Tibial nerve (tissue), 4 donors: Measurements from ENCODE around the gene DCLRE1C. TPM values are rescaled to one million over a fixed set of nuclear protein-coding genes. Genes with fewer than 3 reads are reported as not detected.

ENCODE experiments used
- DNase-seq, 2 donors: peaks; one replicate each; pipeline ENCODE4 v3.0.0-alpha.2; 2019; ENCODE audit warnings: low spot score in 2 of 2
- H3K27ac ChIP-seq, 4 donors: fragments of 200-600 bp; sonication (generic) in 3 of 4; one replicate each; pipeline ENCODE4 v1.5.1; 2017 to 2019; ENCODE audit warnings: mild to moderate bottlenecking in 1 of 4
- H3K27me3 ChIP-seq, 2 donors: fragments of 200-600 bp; sonication (generic) in 1 of 2; one replicate each; pipeline versions ENCODE4 v1.5.1 to v1.6.0; 2017 to 2019
- H3K36me3 ChIP-seq, 3 donors: fragments of 200-600 bp; sonication (generic); one replicate each; pipeline ENCODE4 v1.5.1; 2018 to 2019
- H3K4me1 ChIP-seq, 4 donors: fragments of 200-600 bp; sonication (generic) in 3 of 4; one replicate each; pipeline ENCODE4 v1.5.1; 2017 to 2019
- H3K4me3 ChIP-seq, 4 donors: fragments of 200-600 bp; sonication (generic) in 3 of 4; one replicate each; pipeline ENCODE4 v1.5.1; 2017 to 2019; ENCODE audit warnings: mild to moderate bottlenecking in 1 of 4, moderate library complexity in 1 of 4
- H3K9me3 ChIP-seq, 4 donors: fragments of 200-600 bp; sonication (generic) in 3 of 4; one replicate each; pipeline ENCODE4 v1.5.1; 2017 to 2019
- EP300 ChIP-seq, 2 donors: sonication (generic); formaldehyde crosslinking; IDR thresholded peaks; one replicate each; pipeline ENCODE4 v1.6.1; 2017; ENCODE audit warnings: antibody characterized with exemption in 2 of 2, mild to moderate bottlenecking in 1 of 2
- POLR2A ChIP-seq, 2 donors: fragments of 450-650 bp; IDR thresholded peaks; one replicate each; pipeline ENCODE4 v1.6.1; 2017; ENCODE audit warnings: antibody characterized with exemption in 2 of 2, mild to moderate bottlenecking in 2 of 2, moderate library complexity in 2 of 2
- WGBS, 2 donors: methylation state at CpG; one replicate each; pipeline ENCODE4 v1.1.5; 2018; 5-methylcytosine and 5-hydroxymethylcytosine counted together
- total RNA-seq, 4 donors: library from RNA; depleted of rRNA; stranded (reverse); fragments of >200 nt; gene quantifications; one replicate each; pipeline ENCODE4 v1.1.0, GENCODE V29; 2016
- TF ChIP-seq, protein P1 (sequence below), 5 experiments: fragments of 200-600 bp in 3 of 5; fragments of 450-650 bp in 2 of 5; sonication (generic) in 3 of 5; IDR thresholded peaks; one replicate each; pipeline ENCODE4 v1.5.1; 2016 to 2019; ENCODE audit warnings: antibody characterized with exemption in 5 of 5, mild to moderate bottlenecking in 3 of 5, moderate library complexity in 2 of 5

Gene DCLRE1C
- total RNA-seq, 4 donors from 2014 or later = 9.6 to 28.8 (median 17.5) TPM

DNA sequence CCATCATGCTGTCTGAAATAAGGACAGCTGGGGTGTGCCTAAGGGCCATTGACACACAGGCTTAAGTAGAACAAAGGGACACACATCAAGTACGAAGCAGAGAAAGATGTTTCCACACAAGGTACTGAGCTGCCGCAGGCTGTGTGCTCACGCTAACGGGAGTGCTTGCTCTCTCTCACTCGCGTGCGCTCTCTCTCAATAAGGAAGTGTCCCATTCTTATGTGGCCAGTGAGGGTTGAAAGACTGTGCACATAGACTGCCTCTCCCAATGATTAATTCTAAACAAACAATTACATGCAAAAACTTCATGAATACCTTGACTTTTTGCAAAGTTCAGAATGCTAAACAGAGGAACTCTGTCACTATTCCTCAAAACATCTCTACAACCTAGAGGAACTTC is 29.9 kb downstream of the DCLRE1C start:
- no peak for DNase-seq
- Histone ChIP-seq H3K4me1 (no peaks in the 10 kb centered on the region), H3K36me3 (peaks cover 0 to 99% (median 14%) of the 10 kb centered on the region in 3 donors), H3K27ac (no peak overlapping the region), H3K27me3 (no peaks in the 10 kb centered on the region), H3K9me3 (no peaks in the 10 kb centered on the region), H3K4me3 (no peak overlapping the region)
- TF ChIP-seq, protein P1, sequence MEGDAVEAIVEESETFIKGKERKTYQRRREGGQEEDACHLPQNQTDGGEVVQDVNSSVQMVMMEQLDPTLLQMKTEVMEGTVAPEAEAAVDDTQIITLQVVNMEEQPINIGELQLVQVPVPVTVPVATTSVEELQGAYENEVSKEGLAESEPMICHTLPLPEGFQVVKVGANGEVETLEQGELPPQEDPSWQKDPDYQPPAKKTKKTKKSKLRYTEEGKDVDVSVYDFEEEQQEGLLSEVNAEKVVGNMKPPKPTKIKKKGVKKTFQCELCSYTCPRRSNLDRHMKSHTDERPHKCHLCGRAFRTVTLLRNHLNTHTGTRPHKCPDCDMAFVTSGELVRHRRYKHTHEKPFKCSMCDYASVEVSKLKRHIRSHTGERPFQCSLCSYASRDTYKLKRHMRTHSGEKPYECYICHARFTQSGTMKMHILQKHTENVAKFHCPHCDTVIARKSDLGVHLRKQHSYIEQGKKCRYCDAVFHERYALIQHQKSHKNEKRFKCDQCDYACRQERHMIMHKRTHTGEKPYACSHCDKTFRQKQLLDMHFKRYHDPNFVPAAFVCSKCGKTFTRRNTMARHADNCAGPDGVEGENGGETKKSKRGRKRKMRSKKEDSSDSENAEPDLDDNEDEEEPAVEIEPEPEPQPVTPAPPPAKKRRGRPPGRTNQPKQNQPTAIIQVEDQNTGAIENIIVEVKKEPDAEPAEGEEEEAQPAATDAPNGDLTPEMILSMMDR (IDR thresholded peaks at IDR 0.05) = no peak
- TF ChIP-seq EP300 (IDR thresholded peaks at IDR 0.05) = no peak
- WGBS, 2 donors = 88 to 89% methylated on average over 7 of the region's 7 CpGs

DNA sequence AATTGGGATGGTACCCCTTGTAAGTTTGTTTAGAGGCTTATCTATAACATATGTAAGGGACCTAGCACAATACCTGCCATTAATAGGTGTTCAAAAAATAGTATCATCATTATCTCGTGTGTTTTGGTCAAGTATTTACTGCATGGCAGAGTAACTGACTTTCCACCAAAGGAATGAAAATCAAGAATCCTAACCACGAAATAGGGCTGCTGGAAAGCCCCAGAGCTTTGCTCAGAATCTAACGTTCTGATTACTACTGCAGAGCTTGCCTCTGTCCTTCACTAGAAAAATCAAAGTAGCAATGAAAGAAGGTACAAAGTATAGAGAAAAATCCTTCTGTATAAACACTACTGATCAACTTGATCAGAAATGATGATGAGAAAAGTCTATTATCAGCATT is 34.9 kb downstream of the DCLRE1C start:
- Histone ChIP-seq H3K4me3 (no peak overlapping the region), H3K9me3 (peaks cover 0 to 28% (median 2%) of the 10 kb centered on the region in 4 donors), H3K4me1 (no peaks in the 10 kb centered on the region), H3K27ac (no peak overlapping the region), H3K27me3 (no peaks in the 10 kb centered on the region), H3K36me3 (peaks cover 0 to 94% (median 29%) of the 10 kb centered on the region in 3 donors)
- no peak for DNase-seq
- 83 to 90% methylated on average over 3 of the region's 3 CpGs for WGBS, 2 donors
- TF ChIP-seq EP300 (IDR thresholded peaks at IDR 0.05) = no peak
- no peak for TF ChIP-seq POLR2A (IDR thresholded peaks at IDR 0.05)
- TF ChIP-seq, protein P1 (IDR thresholded peaks at IDR 0.05) = no peak

DNA sequence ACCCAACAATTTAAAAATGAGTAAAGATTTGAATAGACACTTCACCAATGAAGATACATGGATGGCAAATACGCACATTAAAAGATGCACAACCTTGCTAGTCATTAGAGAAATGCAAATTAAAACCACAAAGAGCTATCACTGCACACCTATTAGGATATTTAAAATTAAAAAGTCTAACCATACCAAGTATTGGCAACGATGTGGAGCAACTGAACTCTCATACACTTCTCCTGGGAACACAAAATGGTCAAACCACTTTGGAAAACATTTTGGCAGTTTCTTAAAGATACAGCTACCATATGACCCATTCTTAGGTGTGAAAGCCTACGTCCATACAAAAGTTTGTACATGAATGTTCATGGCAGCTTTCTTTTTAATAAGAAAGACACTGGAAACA is 36.1 kb downstream of the DCLRE1C start:
- DNase-seq = no peak
- Histone ChIP-seq H3K9me3 (peaks cover 0 to 28% (median 2%) of the 10 kb centered on the region in 4 donors), H3K4me1 (no peaks in the 10 kb centered on the region), H3K27ac (no peak overlapping the region), H3K4me3 (no peak overlapping the region), H3K27me3 (no peaks in the 10 kb centered on the region), H3K36me3 (peaks cover 0 to 95% (median 29%) of the 10 kb centered on the region in 3 donors)
- WGBS, 2 donors = 93 to 97% methylated on average over 3 of the region's 3 CpGs
- TF ChIP-seq POLR2A (IDR thresholded peaks at IDR 0.05) = no peak
- TF ChIP-seq, protein P1 (IDR thresholded peaks at IDR 0.05) = no peak
- no peak for TF ChIP-seq EP300 (IDR thresholded peaks at IDR 0.05)

DNA sequence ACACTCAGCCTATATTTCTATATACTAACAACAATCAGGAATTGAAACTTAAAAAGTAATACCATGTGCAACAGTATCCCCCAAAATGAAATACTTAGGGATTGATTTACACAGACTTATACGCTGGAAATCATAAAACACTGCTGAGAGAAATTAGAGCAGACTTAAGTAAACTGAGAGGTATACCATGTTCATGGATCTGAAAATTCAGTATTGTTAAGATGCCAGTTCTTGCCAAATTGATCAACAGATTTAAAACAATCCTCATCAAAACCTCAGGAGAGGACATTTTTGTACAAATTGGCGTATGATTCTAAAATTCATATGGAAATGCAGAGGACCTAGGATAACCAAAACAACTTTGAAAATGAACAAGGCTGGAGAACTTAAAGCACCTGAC is 37.3 kb downstream of the DCLRE1C start:
- no peak for DNase-seq
- 94 to 99% methylated on average over 2 of the region's 2 CpGs for WGBS, 2 donors
- TF ChIP-seq POLR2A (IDR thresholded peaks at IDR 0.05) (no peak), EP300 (IDR thresholded peaks at IDR 0.05) (no peak)
- TF ChIP-seq, protein P1 (IDR thresholded peaks at IDR 0.05) = no peak
- no peaks in the 10 kb centered on the region for H3K4me1 ChIP-seq
- peaks cover 0 to 94% (median 25%) of the 10 kb centered on the region in 3 donors for H3K36me3 ChIP-seq
- peaks cover 0 to 28% (median 2%) of the 10 kb centered on the region in 4 donors for H3K9me3 ChIP-seq
- H3K4me3 ChIP-seq = no peak overlapping the region
- no peaks in the 10 kb centered on the region for H3K27me3 ChIP-seq
- H3K27ac ChIP-seq = no peak overlapping the region

DNA sequence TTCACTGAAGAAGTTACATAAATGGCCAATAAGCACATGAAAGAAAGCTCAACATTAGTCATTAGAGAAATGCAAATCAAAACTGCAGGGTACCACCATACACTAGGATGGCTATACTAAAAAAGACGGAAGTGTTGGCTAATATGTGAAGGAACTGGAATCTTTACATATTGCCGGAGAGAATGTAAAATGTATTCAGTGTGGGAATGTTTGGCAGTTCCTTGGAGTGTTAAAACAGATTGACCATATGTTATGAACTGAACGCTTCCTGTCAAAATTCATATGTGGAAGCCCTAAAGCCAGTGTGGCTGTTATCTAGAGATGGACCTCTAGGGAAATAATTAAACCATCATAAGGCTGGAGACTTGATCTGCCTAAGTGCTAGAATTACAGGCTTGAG is 42.1 kb downstream of the DCLRE1C start:
- Histone ChIP-seq H3K27me3 (no peaks in the 10 kb centered on the region), H3K27ac (no peak overlapping the region), H3K9me3 (peaks cover 0 to 11% (median 0%) of the 10 kb centered on the region in 4 donors), H3K4me1 (no peaks in the 10 kb centered on the region), H3K4me3 (no peak overlapping the region), H3K36me3 (peaks cover 0 to 92% (median 9%) of the 10 kb centered on the region in 3 donors)
- 97 to 99% methylated on average over 3 of the region's 3 CpGs for WGBS, 2 donors
- DNase-seq = no peak
- TF ChIP-seq, protein P1 (IDR thresholded peaks at IDR 0.05) = no peak
- TF ChIP-seq EP300 (IDR thresholded peaks at IDR 0.05) = no peak
- TF ChIP-seq POLR2A (IDR thresholded peaks at IDR 0.05) = no peak
